ENCODE measurements around the gene RPS6KB1. TPM values are rescaled to one million over a fixed set of nuclear protein-coding genes. Genes with fewer than 3 reads are reported as not detected.

The RPS6KB1 gene
- total and polyA plus RNA-seq, 2 experiments from 2014 or later, result 22.4 to 27.9 TPM

- Histone ChIP-seq H3K36me3 (replicated peaks; ENCODE audit: insufficient read depth, low read depth) (no peaks in the 10 kb centered on the region), H3K27me3 (no peaks in the 10 kb centered on the region), H3K4me1 (ENCODE audit: insufficient read depth) (no peaks in the 10 kb centered on the region), H4K20me1 (ENCODE audit: insufficient read depth, poor library complexity, severe bottlenecking) (no peaks in the 10 kb centered on the region), H3K9me3 (ENCODE audit: low read depth) (no peaks in the 10 kb centered on the region), H3K27ac (no peak overlapping the region), H3K4me2 (no peak overlapping the region), H3K4me3 (no peak overlapping the region), H2AFZ (no peak overlapping the region), H3K79me2 (no peaks in the 10 kb centered on the region), H3K9me2 (replicated peaks; ENCODE audit: insufficient read depth) (no peaks in the 10 kb centered on the region)
- TF ChIP-seq EZH2phosphoT487 (IDR thresholded peaks at IDR 0.05; ENCODE audit: low read depth, severe bottlenecking, unreplicated experiment) (no peak), EZH2 (IDR thresholded peaks at IDR 0.05; ENCODE audit: borderline replicate concordance) (no peak), CTCF (IDR thresholded peaks at IDR 0.05; ENCODE audit: poor library complexity) (no peak)
- no peak for DNase-seq (ENCODE audit: low spot score)
- 91% methylated on average over 5 of the region's 5 CpGs for WGBS (ENCODE audit: low lambda C conversion rate, missing lambda C conversion rate)
Observed at GRCh38 chr17:59877965-59878364, 15.0 kb upstream of the RPS6KB1 start.

GRCh38 chr17:59878624-59879023 lies 14.3 kb upstream of the RPS6KB1 start:
- no peak overlapping the region for H3K27ac ChIP-seq

GRCh38 chr17:59884861-59885260 lies 8.1 kb upstream of the RPS6KB1 start:
- no peak overlapping the region for H3K4me2 ChIP-seq
- no peaks in the 10 kb centered on the region for H3K9me3 ChIP-seq (ENCODE audit: low read depth)
- no peak for DNase-seq (ENCODE audit: low spot score)
- H3K79me2 ChIP-seq, result no peaks in the 10 kb centered on the region
- TF ChIP-seq EZH2phosphoT487 (IDR thresholded peaks at IDR 0.05; ENCODE audit: low read depth, severe bottlenecking, unreplicated experiment), result no peak
- TF ChIP-seq CTCF (IDR thresholded peaks at IDR 0.05; ENCODE audit: poor library complexity), result no peak
- no peak for TF ChIP-seq EZH2 (IDR thresholded peaks at IDR 0.05; ENCODE audit: borderline replicate concordance)
- no peaks in the 10 kb centered on the region for H3K9me2 ChIP-seq (replicated peaks; ENCODE audit: insufficient read depth)
- H2AFZ ChIP-seq, result no peak overlapping the region
- no peak overlapping the region for H3K27ac ChIP-seq
- 100% methylated on average over 9 of the region's 9 CpGs for WGBS (ENCODE audit: low lambda C conversion rate, missing lambda C conversion rate)
- H3K4me3 ChIP-seq, result no peak overlapping the region
- H3K27me3 ChIP-seq, result no peaks in the 10 kb centered on the region
- no peaks in the 10 kb centered on the region for H3K4me1 ChIP-seq (ENCODE audit: insufficient read depth)
- no peaks in the 10 kb centered on the region for H4K20me1 ChIP-seq (ENCODE audit: insufficient read depth, poor library complexity, severe bottlenecking)
- no peaks in the 10 kb centered on the region for H3K36me3 ChIP-seq (replicated peaks; ENCODE audit: insufficient read depth, low read depth)

More at GRCh38 chr17:59878624-59879023, 14.3 kb upstream of the RPS6KB1 start:
- H3K4me2 ChIP-seq, result no peak overlapping the region
- H4K20me1 ChIP-seq (ENCODE audit: insufficient read depth, poor library complexity, severe bottlenecking), result no peaks in the 10 kb centered on the region
- H3K9me3 ChIP-seq (ENCODE audit: low read depth), result no peaks in the 10 kb centered on the region
- DNase-seq (ENCODE audit: low spot score), result no peak
- no peak for TF ChIP-seq EZH2phosphoT487 (IDR thresholded peaks at IDR 0.05; ENCODE audit: low read depth, severe bottlenecking, unreplicated experiment)
- TF ChIP-seq CTCF (IDR thresholded peaks at IDR 0.05; ENCODE audit: poor library complexity), result no peak
- no peak for TF ChIP-seq EZH2 (IDR thresholded peaks at IDR 0.05; ENCODE audit: borderline replicate concordance)
- no peaks in the 10 kb centered on the region for H3K36me3 ChIP-seq (replicated peaks; ENCODE audit: insufficient read depth, low read depth)
- H3K27me3 ChIP-seq, result no peaks in the 10 kb centered on the region
- H3K4me3 ChIP-seq, result no peak overlapping the region
- H2AFZ ChIP-seq, result no peak overlapping the region
- H3K4me1 ChIP-seq (ENCODE audit: insufficient read depth), result no peaks in the 10 kb centered on the region
- no peaks in the 10 kb centered on the region for H3K79me2 ChIP-seq
- 92% methylated on average over 3 of the region's 3 CpGs for WGBS (ENCODE audit: low lambda C conversion rate, missing lambda C conversion rate)
- H3K9me2 ChIP-seq (replicated peaks; ENCODE audit: insufficient read depth), result no peaks in the 10 kb centered on the region
